Effector memory CD4-positive, alpha-beta T cell (primary cell): Measurements from ENCODE around the gene CCL17.
"Not testable (repeated sequence)": the region's sequence is repeated elsewhere in the genome, so short reads cannot be mapped to it uniquely, and the experiment has no call there.

Source experiments
- DNase-seq, 3 donors: peaks; one replicate each; pipeline ENCODE4 v3.0.0-alpha.2; 2020
- H3K27ac ChIP-seq: 2 replicates; pipeline ENCODE4 v1.7.0; 2013; ENCODE audit warnings: mild to moderate bottlenecking, low read length, moderate library complexity; ENCODE audit not compliant: insufficient read depth, poor library complexity, severe bottlenecking
- H3K27me3 ChIP-seq: replicated peaks from 2 replicates; pipeline ENCODE4 v1.7.0; 2013; ENCODE audit warnings: mild to moderate bottlenecking, low read length; ENCODE audit not compliant: insufficient read depth, control insufficient read depth, poor library complexity, severe bottlenecking
- H3K36me3 ChIP-seq: 2 replicates; pipeline ENCODE4 v1.7.0; 2013; ENCODE audit warnings: mild to moderate bottlenecking, low read length, moderate library complexity; ENCODE audit not compliant: control insufficient read depth, insufficient read depth
- H3K4me1 ChIP-seq: 2 replicates; pipeline ENCODE4 v1.7.0; 2013; ENCODE audit warnings: low read length, mild to moderate bottlenecking; ENCODE audit not compliant: control insufficient read depth, insufficient read depth, poor library complexity, severe bottlenecking
- H3K4me3 ChIP-seq: 2 replicates; pipeline ENCODE4 v1.7.0; 2013; ENCODE audit warnings: low read length, low read depth, mild to moderate bottlenecking; ENCODE audit not compliant: insufficient read depth, poor library complexity, severe bottlenecking
- H3K9me3 ChIP-seq: 2 replicates; pipeline ENCODE4 v1.7.0; 2013; ENCODE audit warnings: mild to moderate bottlenecking, low read length, moderate library complexity; ENCODE audit not compliant: control insufficient read depth

The CCL17 gene

GRCh38 chr16:57366544-57367040, 38.0 kb upstream of the CCL17 start:
- Histone ChIP-seq H3K4me3 (no peak overlapping the region), H3K27me3 (no peaks in the 10 kb centered on the region), H3K9me3 (no peaks in the 10 kb centered on the region), H3K36me3 (no peaks in the 10 kb centered on the region), H3K27ac (no peak overlapping the region), H3K4me1 (no peaks in the 10 kb centered on the region)
- no peak for DNase-seq

- no peak for DNase-seq
- Histone ChIP-seq H3K4me1 (no peaks in the 10 kb centered on the region), H3K4me3 (no peak overlapping the region), H3K27ac (no peak overlapping the region), H3K27me3 (no peaks in the 10 kb centered on the region), H3K9me3 (no peaks in the 10 kb centered on the region), H3K36me3 (no peaks in the 10 kb centered on the region)
Measured at GRCh38 chr16:57367116-57367752, 37.3 kb upstream of the CCL17 start.

GRCh38 chr16:57371494-57372371, 32.8 kb upstream of the CCL17 start:
- H3K27ac ChIP-seq: no peak overlapping the region
- no peaks in the 10 kb centered on the region for H3K9me3 ChIP-seq
- H3K36me3 ChIP-seq: no peaks in the 10 kb centered on the region
- H3K4me1 ChIP-seq: no peaks in the 10 kb centered on the region
- no peak overlapping the region for H3K4me3 ChIP-seq
- no peak for DNase-seq
- no peaks in the 10 kb centered on the region for H3K27me3 ChIP-seq

- no peak for DNase-seq
- H3K4me1 ChIP-seq: no peaks in the 10 kb centered on the region
- H3K27me3 ChIP-seq: no peaks in the 10 kb centered on the region
- no peaks in the 10 kb centered on the region for H3K9me3 ChIP-seq
- no peak within 1 kb of the TSS for H3K27ac ChIP-seq
- no peaks in the 10 kb centered on the region for H3K36me3 ChIP-seq
- H3K4me3 ChIP-seq: no peak within 1 kb of the TSS
Measured at GRCh38 chr16:57372372-57373116, 32.0 kb upstream of the CCL17 start, which contains the start of gene CX3CL1. TSS of gene CX3CL1 (plus strand) at chr16:57372490. CDS start at chr16:57372569, 79 bp downstream.

- H3K36me3 ChIP-seq: no peaks in the 10 kb centered on the region
- no peak overlapping the region for H3K27ac ChIP-seq
- no peaks in the 10 kb centered on the region for H3K4me1 ChIP-seq
- no peaks in the 10 kb centered on the region for H3K9me3 ChIP-seq
- H3K4me3 ChIP-seq: no peak overlapping the region
- no peak for DNase-seq
- no peaks in the 10 kb centered on the region for H3K27me3 ChIP-seq
Measured at GRCh38 chr16:57373117-57373947, 31.2 kb upstream of the CCL17 start.

- H3K27me3 ChIP-seq: no peaks in the 10 kb centered on the region
- no peaks in the 10 kb centered on the region for H3K36me3 ChIP-seq
- no peaks in the 10 kb centered on the region for H3K4me1 ChIP-seq
- no peaks in the 10 kb centered on the region for H3K9me3 ChIP-seq
- H3K27ac ChIP-seq: no peak overlapping the region
- H3K4me3 ChIP-seq: no peak overlapping the region
- DNase-seq: no peak
Measured at GRCh38 chr16:57374067-57374534, 30.5 kb upstream of the CCL17 start.

GRCh38 chr16:57374925-57375465, 29.6 kb upstream of the CCL17 start:
- not testable (repeated sequence) for DNase-seq, H3K36me3 ChIP-seq, H3K27me3 ChIP-seq, H3K27ac ChIP-seq, H3K4me3 ChIP-seq, H3K9me3 ChIP-seq, H3K4me1 ChIP-seq

- H3K4me3 ChIP-seq: no peak overlapping the region
- H3K36me3 ChIP-seq: no peaks in the 10 kb centered on the region
- H3K4me1 ChIP-seq: no peaks in the 10 kb centered on the region
- H3K27ac ChIP-seq: no peak overlapping the region
- H3K27me3 ChIP-seq: no peaks in the 10 kb centered on the region
- no peak for DNase-seq
- H3K9me3 ChIP-seq: no peaks in the 10 kb centered on the region
Measured at GRCh38 chr16:57376313-57376818, 28.2 kb upstream of the CCL17 start.
